Esophagus squamous epithelium (tissue), 5 donors: ENCODE measurements around the gene KCNJ9. TPM values are rescaled to one million over a fixed set of nuclear protein-coding genes. Genes with fewer than 3 reads are reported as not detected.
A peak's percentile ranks its signal among the peaks of the same experiment; 100 is the strongest.

Experiments used
- DNase-seq: peaks from one replicate; lab custom pipeline; 2025; lab: John Stamatoyannopoulos, UW
- H3K27ac ChIP-seq, 4 donors: fragments of 200-600 bp; sonication (generic); one replicate each; pipeline ENCODE4 v1.5.1; 2016 to 2019; ENCODE audit warnings: mild to moderate bottlenecking in 1 of 4
- H3K27me3 ChIP-seq, 4 donors: fragments of 200-600 bp; sonication (generic); 1 replicate in 3 of 4; 2 replicates in 1 of 4; pipeline versions ENCODE4 v1.5.1 to v1.6.0; 2017 to 2021; ENCODE audit warnings: antibody characterized with exemption in 1 of 4
- H3K36me3 ChIP-seq, 3 donors: fragments of 200-600 bp; sonication (generic); one replicate each; pipeline ENCODE4 v1.5.1; 2016 to 2019
- H3K4me1 ChIP-seq, 3 donors: fragments of 200-600 bp; sonication (generic); one replicate each; pipeline ENCODE4 v1.5.1; 2017 to 2019
- H3K4me3 ChIP-seq, 4 donors: fragments of 200-600 bp; sonication (generic); 1 replicate in 3 of 4; 2 replicates in 1 of 4; pipeline ENCODE4 v1.5.1; 2016 to 2019; ENCODE audit warnings: mild to moderate bottlenecking in 2 of 4, moderate library complexity in 1 of 4
- H3K9me3 ChIP-seq, 3 donors: fragments of 200-600 bp; sonication (generic); one replicate each; pipeline ENCODE4 v1.5.1; 2016 to 2019
- POLR2A ChIP-seq, 4 donors: fragments of 450-650 bp; IDR thresholded peaks; one replicate each; pipeline ENCODE4 v1.6.1; 2017; ENCODE audit warnings: antibody characterized with exemption in 4 of 4, mild to moderate bottlenecking in 4 of 4, moderate library complexity in 3 of 4
- WGBS, 2 donors: methylation state at CpG; one replicate each; pipeline ENCODE4 v1.1.5; 2018; 5-methylcytosine and 5-hydroxymethylcytosine counted together
- intact Hi-C: fragments of 100-400 bp; cut with DNase I; formaldehyde crosslinking; loops from one replicate; pipeline ENCODE4 v1.15.0; 2022
- total RNA-seq, 4 donors: library from RNA; depleted of rRNA; stranded (reverse); fragments of >200 nt; gene quantifications; one replicate each; pipeline ENCODE4 v1.1.0, GENCODE V29; 2016
- TF ChIP-seq, protein P1 (sequence below), 6 experiments: fragments of 450-650 bp in 4 of 6; fragments of 200-600 bp in 2 of 6; sonication (generic) in 2 of 6; IDR thresholded peaks; one replicate each; pipeline ENCODE4 v1.5.1; 2016 to 2019; ENCODE audit warnings: antibody characterized with exemption in 6 of 6, mild to moderate bottlenecking in 4 of 6, moderate library complexity in 4 of 6
- donor health status: DM: yes; HTN: yes; CAD: no.

Gene KCNJ9
- total RNA-seq, 4 donors from 2014 or later = not detected

DNA sequence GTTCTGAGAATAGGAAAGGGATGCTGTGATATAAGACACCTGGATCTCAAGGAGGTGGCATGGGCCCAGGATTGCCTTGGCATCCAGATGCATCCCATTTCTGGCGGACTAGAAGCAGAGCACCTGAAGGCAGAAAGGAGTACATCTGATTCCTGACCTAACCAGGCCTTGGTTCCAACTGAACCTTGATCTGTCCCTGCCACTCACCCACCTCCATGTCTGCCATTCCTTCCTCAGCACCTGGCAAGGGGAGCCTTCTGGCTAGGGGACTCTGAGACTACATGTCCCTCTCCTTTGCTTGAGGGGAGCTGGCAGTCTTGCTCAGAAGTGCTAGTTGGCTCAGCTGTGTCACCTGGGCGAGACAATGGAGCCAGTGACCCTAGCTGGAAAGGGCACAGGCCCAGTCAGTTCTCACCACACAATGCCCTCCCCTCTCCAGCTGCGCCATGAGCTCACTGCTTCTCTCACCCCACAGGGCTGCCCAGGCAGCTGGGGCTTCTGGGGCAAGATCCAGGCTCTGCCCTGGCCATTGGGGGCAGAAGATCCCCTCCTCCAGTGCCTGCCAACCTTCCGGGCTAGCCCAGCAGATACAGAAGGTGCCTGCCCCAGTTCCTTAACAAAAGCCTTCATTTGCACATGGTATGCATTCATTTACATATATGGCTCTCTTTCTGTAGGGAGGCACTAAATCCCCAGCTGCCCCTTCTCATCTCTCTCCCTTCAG lies 14.2 kb downstream of the KCNJ9 start:
- H3K4me3 ChIP-seq = no peak overlapping the region
- peaks cover 19 to 36% (median 19%) of the 10 kb centered on the region in 3 donors for H3K4me1 ChIP-seq
- TF ChIP-seq, protein P1, sequence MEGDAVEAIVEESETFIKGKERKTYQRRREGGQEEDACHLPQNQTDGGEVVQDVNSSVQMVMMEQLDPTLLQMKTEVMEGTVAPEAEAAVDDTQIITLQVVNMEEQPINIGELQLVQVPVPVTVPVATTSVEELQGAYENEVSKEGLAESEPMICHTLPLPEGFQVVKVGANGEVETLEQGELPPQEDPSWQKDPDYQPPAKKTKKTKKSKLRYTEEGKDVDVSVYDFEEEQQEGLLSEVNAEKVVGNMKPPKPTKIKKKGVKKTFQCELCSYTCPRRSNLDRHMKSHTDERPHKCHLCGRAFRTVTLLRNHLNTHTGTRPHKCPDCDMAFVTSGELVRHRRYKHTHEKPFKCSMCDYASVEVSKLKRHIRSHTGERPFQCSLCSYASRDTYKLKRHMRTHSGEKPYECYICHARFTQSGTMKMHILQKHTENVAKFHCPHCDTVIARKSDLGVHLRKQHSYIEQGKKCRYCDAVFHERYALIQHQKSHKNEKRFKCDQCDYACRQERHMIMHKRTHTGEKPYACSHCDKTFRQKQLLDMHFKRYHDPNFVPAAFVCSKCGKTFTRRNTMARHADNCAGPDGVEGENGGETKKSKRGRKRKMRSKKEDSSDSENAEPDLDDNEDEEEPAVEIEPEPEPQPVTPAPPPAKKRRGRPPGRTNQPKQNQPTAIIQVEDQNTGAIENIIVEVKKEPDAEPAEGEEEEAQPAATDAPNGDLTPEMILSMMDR (IDR thresholded peaks at IDR 0.05) = no peak
- intact Hi-C loops = loop anchor here (10.0 kb wide), 1 partner anchor 159 kb away; no protein-coding TSS in a partner anchor
- 86 to 94% methylated on average over 1 to 2 of the region's 4 CpGs for WGBS, 2 donors
- no peak for DNase-seq
- H3K36me3 ChIP-seq = peaks cover 0 to 48% (median 5%) of the 10 kb centered on the region in 3 donors
- no peaks in the 10 kb centered on the region for H3K9me3 ChIP-seq
- no peak overlapping the region for H3K27ac ChIP-seq
- H3K27me3 ChIP-seq = no peaks in the 10 kb centered on the region

DNA sequence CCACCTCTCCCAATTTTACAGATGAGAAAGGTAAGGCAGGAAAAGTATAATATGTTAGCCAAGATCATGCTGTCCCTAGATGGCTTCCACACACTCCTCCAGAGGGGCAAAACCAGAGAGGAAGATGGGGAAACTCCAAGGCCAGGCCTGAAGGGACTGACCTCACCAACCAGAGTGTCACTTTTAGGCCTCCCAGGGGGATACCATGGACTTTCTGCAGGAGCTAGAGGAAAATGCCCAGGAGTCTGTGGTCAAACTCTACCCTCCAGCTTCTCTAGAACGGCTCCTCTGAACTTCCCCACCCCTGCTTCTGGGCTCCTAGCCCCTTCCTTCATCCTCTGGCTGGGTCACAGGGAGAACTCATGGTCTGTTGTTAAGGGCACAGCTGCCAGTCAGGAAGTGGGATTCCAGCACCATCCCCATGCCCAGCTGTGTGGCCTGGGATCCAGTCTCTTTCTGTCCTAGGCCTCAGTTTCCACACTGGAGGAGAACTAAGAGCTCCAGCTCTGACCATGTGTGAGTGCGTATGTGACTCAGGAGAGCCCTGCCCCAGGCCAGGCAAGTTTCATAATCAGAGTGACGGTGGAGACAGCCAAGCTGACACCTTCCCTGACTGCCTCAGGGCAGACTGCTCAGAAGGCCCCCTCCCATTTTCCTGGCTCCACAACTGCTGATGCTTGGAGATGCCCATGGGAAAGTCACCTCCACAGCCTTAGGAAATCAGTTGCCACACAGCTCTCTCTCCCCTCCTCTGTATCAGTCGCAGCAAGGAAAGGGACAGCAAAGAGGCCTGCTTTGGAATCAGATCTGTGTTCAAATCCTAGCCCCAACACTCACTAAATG lies 15.2 kb downstream of the KCNJ9 start:
- Histone ChIP-seq H3K4me3 (peak overlapping the region in 2 of 4 donors; percentile 90 to 94), H3K9me3 (no peaks in the 10 kb centered on the region), H3K27me3 (no peaks in the 10 kb centered on the region), H3K36me3 (peaks cover 0 to 38% (median 5%) of the 10 kb centered on the region in 3 donors), H3K4me1 (peaks cover 23 to 46% (median 23%) of the 10 kb centered on the region in 3 donors), H3K27ac (peak overlapping the region; percentile 33 to 96 (median 64))
- no peak for DNase-seq
- 51 to 74% methylated on average over 3 of the region's 4 CpGs for WGBS, 2 donors
- TF ChIP-seq, protein P1 (IDR thresholded peaks at IDR 0.05) = no peak
- intact Hi-C loops = loop anchor here (10.0 kb wide), 1 partner anchor 158 kb away; no protein-coding TSS in a partner anchor

GRCh38 chr1:160097151-160097910 lies 16.0 kb downstream of the KCNJ9 start:
- H3K27me3 ChIP-seq = no peaks in the 10 kb centered on the region
- H3K4me3 ChIP-seq = peak overlapping the region; percentile 55 to 94 (median 85)
- no peaks in the 10 kb centered on the region for H3K9me3 ChIP-seq
- 48 to 75% methylated on average over 3 to 4 of the region's 5 CpGs for WGBS, 2 donors
- peaks cover 23 to 52% (median 28%) of the 10 kb centered on the region in 3 donors for H3K4me1 ChIP-seq
- TF ChIP-seq, protein P1 (IDR thresholded peaks at IDR 0.05) = no peak
- TF ChIP-seq POLR2A (IDR thresholded peaks at IDR 0.05) = no peak
- DNase-seq = no peak
- H3K36me3 ChIP-seq = peaks cover 0 to 30% (median 5%) of the 10 kb centered on the region in 3 donors
- H3K27ac ChIP-seq = peak overlapping the region; percentile 83 to 97 (median 94)
- intact Hi-C loops = loop anchor here (10.0 kb wide), 1 partner anchor 157 kb away; no protein-coding TSS in a partner anchor

- peak; percentile 97 for DNase-seq
- Histone ChIP-seq H3K36me3 (peaks cover 0 to 22% (median 5%) of the 10 kb centered on the region in 3 donors), H3K4me1 (peaks cover 23 to 61% (median 28%) of the 10 kb centered on the region in 3 donors), H3K27me3 (no peaks in the 10 kb centered on the region), H3K4me3 (peak within 1 kb of the TSS; percentile 55 to 94 (median 85)), H3K9me3 (no peaks in the 10 kb centered on the region), H3K27ac (peak within 1 kb of the TSS; percentile 83 to 97 (median 94))
- TF ChIP-seq POLR2A (IDR thresholded peaks at IDR 0.05) = peak in 2 of 4 donors; percentile 36 to 63
- TF ChIP-seq, protein P1 (IDR thresholded peaks at IDR 0.05) = no peak
- 4 to 13% methylated on average over 3 to 29 of the region's 64 CpGs for WGBS, 2 donors
- intact Hi-C loops = loop anchor here (10.0 kb wide), 1 partner anchor 157 kb away; no protein-coding TSS in a partner anchor
Measured at GRCh38 chr1:160097911-160098851, 16.8 kb downstream of the KCNJ9 start, which contains the start of gene IGSF8. Gene IGSF8, minus strand, starts transcription at chr1:160098619. Its CDS starts 147 bp downstream, at chr1:160098472.
